ENCODE data around the gene AXIN1. TPM values are rescaled to one million over a fixed set of nuclear protein-coding genes. Genes with fewer than 3 reads are reported as not detected.
"Not testable (repeated sequence)": the region's sequence is repeated elsewhere in the genome, so short reads cannot be mapped to it uniquely, and the experiment has no call there.

The AXIN1 gene
- total RNA-seq, 1 donor from 2014 or later = 13.5 TPM

DNA sequence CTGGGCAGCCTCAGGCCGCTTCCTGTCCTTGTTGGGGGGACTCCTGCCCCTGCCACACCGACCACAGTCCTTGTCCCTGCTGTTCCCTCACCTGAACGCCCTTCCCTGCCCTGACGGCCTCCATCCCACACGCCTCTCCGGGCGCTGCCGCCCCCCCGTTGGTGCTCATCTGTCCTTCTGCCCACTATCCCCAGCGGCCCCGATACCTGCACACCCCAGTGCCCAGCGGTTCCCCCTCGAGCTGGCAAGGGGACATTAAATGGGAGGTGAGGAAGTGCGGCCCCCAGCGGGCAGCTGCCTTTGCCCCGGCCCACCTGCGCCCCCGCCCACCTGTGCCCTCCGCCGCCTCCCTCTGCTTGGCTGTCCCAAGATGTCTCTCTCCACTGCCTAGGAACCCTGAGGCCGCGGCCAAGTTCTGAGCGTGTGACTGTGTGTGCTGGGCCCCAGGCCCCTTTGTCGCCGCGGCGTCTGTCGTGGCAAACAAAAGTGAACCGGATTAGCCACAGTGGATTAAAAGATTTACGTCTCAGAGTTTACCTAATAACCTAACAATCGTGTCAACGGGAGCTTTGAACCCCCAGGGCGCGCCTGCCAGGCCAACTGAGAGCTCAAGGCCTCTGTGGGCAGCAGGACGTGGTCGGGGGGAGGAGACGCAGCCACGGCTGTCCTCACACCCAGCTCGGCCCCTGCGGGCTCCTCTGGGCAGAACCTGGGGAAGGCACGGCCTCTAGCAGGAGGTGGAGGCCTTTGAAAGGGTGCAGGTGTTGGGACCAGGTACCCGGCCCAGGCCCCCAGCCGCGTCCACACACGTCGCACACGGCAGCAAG lies 7.6 kb upstream of the AXIN1 start:
- no peak for DNase-seq (ENCODE audit: low spot score)
- intact Hi-C loops (cut with DNase I) = no loop called here

DNA sequence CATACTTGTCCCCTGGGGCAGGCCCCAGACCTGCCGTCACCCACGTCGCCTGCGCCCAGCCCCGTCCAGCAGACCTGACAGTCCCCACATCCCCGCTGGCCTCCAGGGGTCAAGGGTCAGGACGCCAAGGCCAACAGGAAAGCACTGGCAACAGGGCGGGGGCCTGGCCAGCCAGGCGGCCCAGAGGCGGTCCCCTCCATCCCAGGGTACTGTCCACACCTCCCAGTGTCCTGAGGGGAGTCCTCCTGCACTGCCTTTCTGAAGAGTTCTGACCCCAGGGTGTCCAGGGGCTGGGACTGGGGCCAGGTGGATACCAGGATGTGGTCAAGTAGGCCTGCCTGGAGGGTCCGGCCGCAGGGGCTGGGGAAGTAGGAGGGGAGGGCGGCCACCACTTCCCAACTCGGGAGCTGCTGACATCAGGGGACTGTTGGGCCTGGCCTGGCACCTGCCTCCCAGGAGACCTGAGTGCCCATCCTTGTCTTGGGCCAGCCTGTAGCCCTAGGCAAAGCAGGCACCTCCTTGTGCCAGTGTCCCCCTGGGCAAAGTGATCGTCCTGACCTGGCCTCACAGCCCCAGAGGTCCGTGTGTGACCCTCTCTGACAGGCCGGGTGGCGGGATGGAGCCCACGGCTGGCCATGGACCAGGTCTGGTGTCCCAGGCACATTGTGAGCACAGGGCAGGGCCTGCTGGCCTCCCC lies 6.7 kb upstream of the AXIN1 start:
- no peak for DNase-seq (ENCODE audit: low spot score)
- intact Hi-C loops (cut with DNase I) = no loop called here

DNA sequence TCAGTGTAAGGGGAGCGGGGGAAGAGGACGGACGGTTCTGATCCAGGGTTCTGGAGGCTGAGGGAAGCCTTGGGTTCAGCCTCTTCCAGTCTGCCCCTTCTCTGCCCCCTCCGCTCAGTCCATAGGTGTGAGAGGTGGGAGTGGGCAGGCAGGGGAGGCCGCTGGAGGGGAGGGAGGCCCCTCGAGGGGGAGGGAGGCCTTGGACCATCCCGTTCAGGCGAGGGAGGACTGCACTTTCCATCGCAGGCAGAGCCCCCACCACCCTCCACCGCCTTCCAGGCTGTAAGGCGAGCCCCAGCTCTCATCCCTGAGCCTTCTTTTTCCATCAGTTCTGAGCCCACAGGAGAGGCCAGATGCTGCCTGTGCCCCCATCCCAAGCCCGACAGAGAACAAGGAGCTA lies 4.2 kb upstream of the AXIN1 start:
- DNase-seq (ENCODE audit: low spot score) = no peak
- intact Hi-C loops (cut with DNase I) = no loop called here

DNA sequence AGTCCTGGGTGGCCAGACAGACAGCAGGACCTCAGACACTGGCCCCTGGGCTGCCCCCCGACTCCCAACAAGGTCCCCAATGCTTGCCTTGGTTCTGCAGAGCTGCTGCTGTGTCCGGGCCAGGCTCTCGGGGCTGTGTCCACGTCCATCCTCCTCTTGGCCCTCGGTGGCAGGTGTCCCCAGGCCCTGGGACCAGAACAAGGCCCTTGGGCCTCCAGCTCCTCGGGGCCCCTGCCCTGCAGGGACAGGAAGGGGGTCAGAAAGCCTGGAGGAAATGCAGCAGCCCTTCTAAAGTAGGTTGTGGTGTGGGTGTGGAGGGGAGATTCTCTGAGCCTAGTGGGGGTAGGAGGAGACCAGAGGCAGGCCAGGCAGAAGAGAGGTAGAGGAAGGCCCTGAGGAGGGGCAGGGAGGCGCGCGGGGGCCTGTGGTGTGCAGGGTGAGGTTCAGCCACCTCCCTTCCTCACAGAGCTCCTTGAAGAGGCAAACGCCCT lies 2.5 kb upstream of the AXIN1 start:
- intact Hi-C loops (cut with DNase I) = no loop called here
- no peak for DNase-seq (ENCODE audit: low spot score)

DNA sequence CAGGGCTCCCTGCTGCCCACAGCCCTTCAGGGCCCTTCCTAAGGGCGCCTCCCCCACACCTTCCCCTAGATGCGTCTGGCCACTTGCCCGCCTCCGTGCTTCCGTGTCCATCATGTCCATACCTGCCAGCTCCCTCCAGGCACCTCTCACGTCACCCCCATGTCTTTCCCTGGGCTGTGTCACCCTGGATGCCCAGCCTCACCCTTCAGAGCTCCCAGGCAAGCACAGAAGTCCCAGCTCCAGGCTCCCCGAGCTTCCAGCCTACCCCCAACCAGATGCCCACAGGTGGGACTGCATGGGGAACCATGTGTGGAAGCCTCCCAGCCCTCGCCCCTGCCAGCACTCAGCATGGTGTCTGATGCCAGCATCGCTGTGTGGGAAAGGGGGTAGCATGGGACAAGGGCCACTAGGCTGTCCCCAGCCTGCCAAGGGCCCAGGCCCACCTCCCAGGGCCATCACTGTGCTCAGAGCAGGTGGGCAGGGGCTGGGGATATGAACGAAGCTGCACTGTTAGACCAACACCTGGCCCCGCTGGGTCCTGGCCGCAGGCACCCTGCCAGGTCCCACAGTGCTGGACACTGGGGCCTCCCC lies 1.9 kb upstream of the AXIN1 start:
- intact Hi-C loops (cut with DNase I) = no loop called here
- DNase-seq (ENCODE audit: low spot score) = no peak

DNA sequence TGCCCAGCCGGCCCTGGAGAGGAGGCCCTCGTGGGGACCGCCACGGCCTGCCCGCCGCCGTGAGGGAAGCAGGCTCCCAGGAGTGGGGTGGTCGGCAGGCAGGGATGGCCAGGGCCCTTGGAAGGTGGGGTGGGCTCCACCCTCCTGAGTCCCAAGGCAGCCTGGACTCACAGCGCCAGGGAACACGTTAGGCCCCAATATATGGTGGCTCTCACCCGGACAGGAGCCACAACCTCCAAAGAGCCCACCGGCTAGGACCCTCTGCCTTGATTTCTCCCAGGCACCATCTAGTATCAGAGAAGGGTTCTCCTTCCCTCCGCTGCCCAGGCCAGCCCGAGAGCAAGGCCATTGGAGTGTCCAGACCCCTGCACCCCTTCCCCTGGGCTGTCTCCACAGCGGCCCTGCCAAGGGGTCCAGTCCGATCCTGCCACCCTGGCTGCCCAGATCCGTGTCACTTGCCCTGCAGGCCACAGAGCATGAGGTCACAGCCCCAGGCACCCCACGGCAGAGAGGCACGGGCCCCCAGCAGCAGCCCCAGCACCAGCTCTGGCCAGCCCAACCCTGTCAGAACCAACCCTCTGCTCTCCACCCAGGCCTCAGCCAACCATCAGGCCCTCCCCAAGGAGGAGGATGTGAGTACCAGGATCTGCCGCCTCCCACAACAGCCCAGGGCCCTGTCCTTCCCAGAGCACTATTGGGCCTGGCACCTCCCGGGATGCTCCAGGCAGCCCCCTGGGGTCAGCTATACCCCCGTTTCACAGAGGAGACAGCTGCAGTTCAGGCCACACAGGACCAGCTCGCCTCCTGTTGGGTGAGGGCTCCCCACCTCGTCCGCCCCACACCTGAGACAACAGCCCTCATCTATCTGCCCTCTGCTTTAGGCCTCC lies 1.1 kb upstream of the AXIN1 start:
- no peak for DNase-seq (ENCODE audit: low spot score)
- intact Hi-C loops (cut with DNase I) = loop anchor here (2.0 kb wide), 1 partner anchor 125 kb away; the partner anchor contains the start of gene LUC7L

DNA sequence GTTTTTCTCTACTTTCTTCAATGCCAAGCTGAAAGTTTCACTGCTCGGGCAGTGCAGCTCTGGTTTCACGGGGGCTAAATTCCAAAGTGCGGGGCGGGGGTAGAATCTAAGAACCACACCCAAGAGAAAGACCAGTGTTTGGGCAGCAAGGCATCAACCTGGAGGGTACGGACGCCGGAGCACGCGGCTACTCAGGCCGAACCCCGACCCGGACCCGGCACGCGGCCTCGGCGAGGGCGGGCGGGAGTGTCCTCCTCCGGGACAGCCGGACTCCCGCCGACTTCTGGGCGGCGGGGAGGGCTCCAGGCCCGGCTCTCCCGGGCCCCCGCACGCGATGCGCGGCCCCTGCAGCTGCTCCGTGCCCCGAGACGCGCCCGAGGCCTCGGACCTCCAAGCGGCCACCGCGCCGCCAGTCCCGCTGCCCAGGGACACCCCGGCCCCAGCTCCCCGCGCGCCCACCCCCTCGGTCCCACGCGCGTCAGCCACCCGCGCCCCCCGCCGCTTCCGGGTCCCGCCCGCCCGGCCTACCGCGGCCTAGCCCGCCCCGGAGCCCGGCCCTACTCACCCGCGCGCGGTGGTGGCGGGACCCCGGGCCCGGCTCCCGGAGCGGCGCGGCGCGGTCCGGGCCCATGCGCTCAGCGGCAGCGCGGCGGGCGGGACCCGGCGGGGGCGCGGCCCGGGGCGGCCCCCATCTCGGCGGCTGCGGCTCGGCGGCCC lies 561 bp downstream of the AXIN1 start:
- intact Hi-C loops (cut with DNase I) = loop anchor here (2.0 kb wide), 1 partner anchor 123 kb away; the partner anchor contains the start of gene LUC7L
- DNase-seq (ENCODE audit: low spot score) = no peak

DNA sequence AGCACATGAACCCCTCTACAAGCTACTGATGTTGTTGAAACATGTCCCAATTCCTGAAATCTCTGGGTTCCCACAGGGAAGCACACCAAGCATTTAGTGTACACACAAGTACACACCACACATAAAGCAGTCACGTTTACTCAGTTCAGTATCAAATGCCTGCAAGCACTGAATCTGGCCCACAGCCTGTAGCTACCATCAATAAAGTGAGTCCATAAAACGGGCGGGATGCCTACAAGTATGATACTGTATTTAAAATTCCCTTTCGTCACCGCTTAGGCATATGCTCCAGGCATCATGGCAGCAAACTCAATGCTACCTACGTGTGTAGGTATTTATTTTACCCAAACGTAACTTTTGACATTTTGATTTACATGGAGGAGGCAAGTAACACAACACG lies 2.3 kb downstream of the AXIN1 start:
- intact Hi-C loops (cut with DNase I) = no loop called here
- DNase-seq (ENCODE audit: low spot score) = no peak

DNA sequence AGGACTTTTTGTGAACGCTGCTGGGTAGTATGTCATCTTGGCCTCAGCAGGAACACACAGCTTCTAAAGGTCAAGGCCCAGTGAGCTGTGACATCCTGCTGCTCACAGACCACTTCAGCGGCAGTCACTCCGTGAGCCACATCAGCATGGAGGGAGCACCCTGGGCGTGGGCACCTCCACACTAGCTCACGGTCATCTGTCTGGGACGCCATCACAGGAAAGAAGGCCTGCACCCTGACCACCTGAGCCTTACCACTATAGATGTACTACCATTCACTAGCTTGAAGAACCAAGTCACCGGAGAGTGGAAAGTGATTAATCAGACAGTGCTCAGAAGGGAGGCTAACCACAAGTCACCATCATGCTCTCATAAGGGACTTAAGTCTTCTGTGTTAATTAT lies 3.3 kb downstream of the AXIN1 start:
- no peak for DNase-seq (ENCODE audit: low spot score)
- intact Hi-C loops (cut with DNase I) = no loop called here

DNA sequence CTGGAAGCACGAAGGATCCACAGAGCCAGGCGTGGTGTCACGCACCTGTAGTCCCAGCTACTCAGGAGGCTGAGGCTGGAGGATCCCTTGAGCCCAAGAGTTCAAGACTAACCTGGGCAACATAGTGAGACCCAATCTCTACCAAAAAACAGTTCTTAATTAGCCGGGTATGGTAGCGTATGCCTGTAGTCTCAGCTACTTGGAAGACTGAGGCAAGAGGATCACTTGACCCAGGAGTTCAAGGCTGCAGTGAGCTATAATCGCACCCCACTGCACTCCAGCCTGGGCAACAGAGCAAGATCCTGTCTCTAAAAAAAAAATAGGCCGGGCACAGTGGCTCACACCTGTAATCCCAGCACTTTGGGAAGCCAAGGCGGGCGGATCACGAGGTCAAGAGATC lies 4.0 kb downstream of the AXIN1 start:
- DNase-seq (ENCODE audit: low spot score); intact Hi-C loops (cut with DNase I): not testable (repeated sequence)

DNA sequence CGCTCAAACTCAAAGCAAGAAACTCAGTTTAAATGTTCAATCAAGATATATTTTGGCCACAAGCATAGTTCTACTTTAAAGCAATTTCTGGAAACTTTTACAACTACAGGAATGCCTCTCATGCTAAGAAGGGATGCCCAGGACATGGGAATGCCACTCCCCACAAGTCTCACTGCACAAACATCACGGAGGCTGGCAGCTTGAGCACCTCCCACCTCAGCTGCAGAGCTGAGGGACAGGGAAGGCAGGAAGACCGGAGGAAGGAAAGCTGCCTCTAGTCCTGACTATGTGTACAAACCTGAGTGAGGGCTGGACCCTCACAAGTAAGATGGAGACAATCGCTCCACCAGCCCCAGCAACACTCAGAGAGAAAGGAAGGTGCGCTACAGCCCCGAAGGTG lies 5.3 kb downstream of the AXIN1 start:
- intact Hi-C loops (cut with DNase I) = no loop called here
- no peak for DNase-seq (ENCODE audit: low spot score)

DNA sequence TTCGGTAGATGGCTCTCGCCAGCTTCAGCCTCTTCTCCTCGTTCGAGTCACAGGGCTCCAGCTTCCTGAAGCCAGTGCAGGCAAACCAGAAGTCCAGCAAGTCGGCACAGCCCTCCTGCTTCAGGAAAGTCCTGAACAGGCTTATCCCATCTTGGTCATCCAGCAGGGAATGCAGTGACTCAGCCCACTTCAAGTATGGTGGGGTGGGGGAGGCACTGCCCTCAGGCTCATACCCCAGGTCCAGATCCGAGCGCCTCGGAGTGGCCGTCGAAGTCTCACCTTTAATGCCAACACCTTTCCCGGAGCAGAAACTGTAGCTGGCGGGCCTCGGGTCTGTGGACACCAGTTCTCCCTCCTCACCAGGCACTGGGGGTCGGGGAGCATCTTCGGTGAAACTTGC lies 5.9 kb downstream of the AXIN1 start:
- DNase-seq (ENCODE audit: low spot score) = no peak
- intact Hi-C loops (cut with DNase I) = no loop called here

DNA sequence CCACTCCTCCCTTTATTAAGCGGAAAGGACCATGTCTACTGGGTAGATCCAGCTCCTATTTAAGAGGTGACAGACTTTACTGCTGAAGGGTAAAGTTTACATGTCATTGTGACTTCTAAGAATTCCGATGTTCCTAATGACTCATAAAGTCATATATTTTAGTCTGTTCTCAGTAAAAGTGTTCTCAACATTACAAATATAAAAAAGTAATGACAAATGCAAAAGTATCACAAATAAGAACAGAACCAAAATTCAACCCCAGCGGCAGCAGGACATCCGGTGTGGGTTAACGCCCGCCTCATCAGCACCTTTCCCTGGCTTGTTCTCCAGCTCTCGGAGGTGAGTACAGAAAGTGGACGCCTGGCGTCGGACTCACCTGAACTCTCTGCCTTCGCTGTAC lies 6.8 kb downstream of the AXIN1 start:
- intact Hi-C loops (cut with DNase I) = no loop called here
- DNase-seq (ENCODE audit: low spot score) = no peak

DNA sequence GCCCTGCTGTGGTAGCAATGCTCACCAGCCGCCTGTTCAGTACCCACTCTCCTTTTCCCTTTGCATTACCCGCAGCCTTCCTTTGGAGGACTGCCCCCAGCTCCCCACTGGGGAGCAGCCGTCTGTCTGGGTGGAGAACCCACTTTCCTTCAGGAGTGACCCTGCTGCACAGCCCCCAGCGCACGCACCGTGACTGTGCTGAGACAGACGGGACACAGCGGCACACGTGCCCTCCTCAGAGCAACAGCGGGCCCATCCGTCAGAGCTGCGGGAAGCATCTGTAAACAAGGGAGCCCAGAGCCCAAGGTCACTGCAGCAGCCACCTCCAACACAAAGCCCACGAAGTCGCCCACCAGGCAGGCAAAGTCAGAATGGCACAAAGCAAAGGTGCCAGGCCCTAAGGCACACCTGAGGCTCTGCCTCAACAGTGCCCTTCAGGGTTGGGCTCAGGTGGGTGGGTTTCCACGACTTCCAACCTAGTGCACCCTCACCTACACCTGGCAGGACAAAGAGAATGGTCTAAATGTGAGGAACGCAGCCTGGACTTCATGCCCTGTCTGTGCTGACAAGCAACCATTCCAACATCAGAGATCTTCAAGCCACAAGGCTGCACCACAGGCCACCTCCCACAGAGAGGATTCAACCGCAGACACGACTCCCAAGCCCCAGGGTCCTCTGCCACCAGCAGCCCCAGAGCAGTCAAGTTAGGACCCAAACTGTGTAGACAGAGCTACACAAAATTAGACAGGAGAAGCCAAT lies 9.9 kb downstream of the AXIN1 start:
- no peak for DNase-seq (ENCODE audit: low spot score)
- intact Hi-C loops (cut with DNase I) = no loop called here

DNA sequence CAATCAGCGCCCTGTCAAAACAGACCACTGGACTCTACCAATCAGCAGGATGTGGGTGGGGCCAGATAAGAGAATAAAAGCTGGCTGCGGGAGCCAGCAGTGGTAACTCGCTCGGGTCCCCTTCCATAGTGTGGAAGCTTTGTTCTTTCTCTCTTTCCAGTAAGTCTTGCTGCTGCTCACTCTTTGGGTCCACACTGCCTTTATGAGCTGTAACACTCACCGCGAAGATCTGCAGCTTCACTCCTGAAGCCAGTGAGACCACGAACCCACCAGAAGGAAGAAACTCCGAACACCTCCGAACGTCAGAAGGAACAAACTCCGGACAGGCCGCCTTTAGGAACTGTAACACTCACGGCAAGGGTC lies 10.6 kb downstream of the AXIN1 start:
- DNase-seq (ENCODE audit: low spot score); intact Hi-C loops (cut with DNase I): not testable (repeated sequence)

DNA sequence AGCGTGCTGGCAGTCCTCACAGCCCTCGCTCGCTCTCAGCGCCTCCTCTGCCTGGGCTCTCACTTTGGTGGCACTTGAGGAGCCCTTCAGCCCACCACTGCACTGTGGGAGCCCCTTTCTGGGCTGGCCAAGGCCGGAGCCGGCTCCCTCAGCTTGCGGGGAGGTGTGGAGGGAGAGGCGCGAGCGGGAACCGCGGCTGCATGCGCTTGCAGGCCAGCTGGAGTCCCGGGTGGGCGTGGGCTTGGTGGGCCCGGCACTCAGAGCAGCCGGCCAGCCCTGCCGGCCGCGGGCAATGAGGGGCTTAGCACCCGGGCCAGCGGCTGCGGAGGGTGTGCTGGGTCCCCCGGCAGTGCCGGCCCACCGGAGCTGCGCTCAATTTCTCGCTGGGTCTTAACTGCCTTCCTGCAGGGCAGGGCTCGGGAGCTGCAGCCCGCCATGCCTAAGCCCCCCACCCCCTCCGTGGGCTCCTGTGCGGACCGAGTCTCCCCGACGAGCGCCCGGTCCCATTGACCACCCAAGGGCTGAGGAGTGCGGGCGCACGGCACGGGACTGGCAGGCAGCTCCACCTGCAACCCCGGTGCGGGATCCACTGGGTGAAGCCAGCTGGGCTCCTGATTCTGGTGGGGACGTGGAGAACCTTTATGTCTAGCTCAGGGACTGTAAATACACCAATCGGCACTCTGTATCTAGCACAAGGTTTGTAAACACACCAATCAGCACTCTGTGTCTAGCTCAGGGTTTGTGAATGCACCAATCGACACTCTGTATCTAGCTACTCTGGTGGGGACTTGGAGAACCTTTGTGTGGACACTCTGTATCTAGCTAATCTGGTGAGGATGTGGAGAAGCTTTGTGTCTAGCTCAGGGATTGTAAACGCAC lies 11.2 kb downstream of the AXIN1 start:
- intact Hi-C loops (cut with DNase I); DNase-seq (ENCODE audit: low spot score): not testable (repeated sequence)

DNA sequence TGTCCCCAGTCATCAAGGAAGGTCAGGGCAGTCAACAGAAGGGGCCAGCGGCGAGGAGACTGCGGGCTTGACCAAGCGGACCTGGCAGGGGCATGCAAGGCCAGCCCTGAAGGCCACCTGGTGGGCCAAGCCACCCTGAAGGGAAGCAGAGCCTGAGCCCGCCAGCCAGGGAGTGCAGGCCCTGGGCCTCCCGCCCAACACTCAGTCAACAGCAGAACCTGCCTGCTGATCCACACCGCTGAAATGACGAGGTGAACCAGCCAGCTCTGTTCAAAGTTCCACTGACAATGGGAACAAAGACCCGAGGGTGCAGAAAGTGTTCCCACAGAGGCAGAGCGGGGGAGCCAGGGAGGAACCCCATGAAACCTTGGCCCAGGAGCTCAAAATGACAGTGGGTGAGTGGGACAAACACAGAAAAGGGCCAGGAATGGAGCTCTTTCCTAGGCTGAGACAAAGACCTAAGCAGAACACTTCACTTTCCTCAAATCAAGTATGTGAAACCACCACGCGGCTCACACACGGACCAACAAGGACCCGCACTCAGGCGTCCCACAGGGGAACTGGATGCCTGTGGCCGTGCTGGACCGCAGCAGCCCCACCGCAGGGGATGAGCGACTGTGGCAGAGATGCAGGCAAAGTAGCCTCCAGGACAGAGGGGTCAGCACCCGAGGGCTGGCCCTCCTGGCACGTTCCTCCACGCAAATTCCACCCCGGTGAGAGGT lies 12.0 kb downstream of the AXIN1 start:
- intact Hi-C loops (cut with DNase I) = no loop called here
- no peak for DNase-seq (ENCODE audit: low spot score)

Data from cardiac septum (tissue), 1 donor.